CD4-positive, alpha-beta memory T cell (primary cell): ENCODE measurements around the gene MAP3K12. TPM values are rescaled to one million over a fixed set of nuclear protein-coding genes. Genes with fewer than 3 reads are reported as not detected.

Experiments
- CTCF ChIA-PET: fragments of 350-600 bp; sonication (Branson Sonifier 250); formaldehyde crosslinking; loops from one replicate; lab custom pipeline; 2021; ENCODE audit warnings: inconsistent platforms; ENCODE audit not compliant: partially characterized antibody; lab: Charles Lee
- POLR2A ChIA-PET: fragments of 350-600 bp; sonication (Branson Sonifier 250); formaldehyde crosslinking; loops from one replicate; lab custom pipeline; 2021; ENCODE audit not compliant: partially characterized antibody; lab: Charles Lee
- DNase-seq, 5 donors: peaks; one replicate each; pipeline versions ENCODE4 v3.0.0 to v3.0.0-alpha.2; 2020 to 2022; ENCODE audit warnings: mixed read lengths in 1 of 5
- H3K27ac ChIP-seq: one replicate; pipeline ENCODE4 v1.7.0; 2013; ENCODE audit warnings: low read depth, low read length
- H3K27me3 ChIP-seq: 2 replicates; pipeline ENCODE4 v1.7.0; 2013; ENCODE audit warnings: mild to moderate bottlenecking, low read length, moderate library complexity; ENCODE audit not compliant: insufficient read depth
- H3K36me3 ChIP-seq: 2 replicates; pipeline ENCODE4 v1.7.0; 2013; ENCODE audit warnings: mild to moderate bottlenecking, low read length, moderate library complexity; ENCODE audit not compliant: insufficient read depth
- H3K4me1 ChIP-seq: 2 replicates; pipeline ENCODE4 v1.7.0; 2013; ENCODE audit warnings: mild to moderate bottlenecking, low read length, moderate library complexity; ENCODE audit not compliant: insufficient read depth
- H3K4me3 ChIP-seq, 2 donors: one replicate each; pipeline ENCODE4 v1.7.0; 2013; ENCODE audit warnings: low read length in 2 of 2, mild to moderate bottlenecking in 1 of 2
- H3K9me3 ChIP-seq, 2 donors: one replicate each; pipeline ENCODE4 v1.7.0; 2013; ENCODE audit warnings: low read length in 2 of 2, control low read depth in 1 of 2; ENCODE audit not compliant: control insufficient read depth in 1 of 2
- H3K27ac Mint-ChIP-seq, 7 donors: one replicate each; pipeline ENCODE4 v1.8.0; 2020 to 2021; ENCODE audit warnings: mixed read lengths in 7 of 7, mild to moderate bottlenecking in 6 of 7, inconsistent platforms in 3 of 7, moderate library complexity in 3 of 7
- H3K27me3 Mint-ChIP-seq, 2 donors: one replicate each; pipeline ENCODE4 v1.8.0; 2020 to 2021; ENCODE audit warnings: mixed read lengths in 2 of 2
- H3K36me3 Mint-ChIP-seq, 2 donors: one replicate each; pipeline ENCODE4 v1.8.0; 2020 to 2021; ENCODE audit warnings: mixed read lengths in 2 of 2, inconsistent platforms in 1 of 2, mild to moderate bottlenecking in 1 of 2
- H3K4me1 Mint-ChIP-seq, 4 donors: one replicate each; pipeline ENCODE4 v1.8.0; 2020 to 2021; ENCODE audit warnings: mixed read lengths in 4 of 4, mild to moderate bottlenecking in 1 of 4
- H3K4me3 Mint-ChIP-seq, 8 donors: one replicate each; pipeline ENCODE4 v1.8.0; 2020 to 2021; ENCODE audit warnings: mixed read lengths in 8 of 8, mild to moderate bottlenecking in 7 of 8, moderate library complexity in 6 of 8, inconsistent platforms in 3 of 8
- H3K9me3 Mint-ChIP-seq, 8 donors: one replicate each; pipeline ENCODE4 v1.8.0; 2020 to 2021; ENCODE audit warnings: mixed read lengths in 8 of 8, mild to moderate bottlenecking in 5 of 8, inconsistent platforms in 3 of 8, moderate library complexity in 1 of 8
- intact Hi-C: fragments of 100-400 bp; cut with micrococcal nuclease; formaldehyde crosslinking; loops from one replicate; pipeline ENCODE4 v1.15.1; 2023
- polyA plus RNA-seq, 2 donors: library from polyadenylated mRNA; unstranded; fragments of 300-500 nt; fragmentation: Illumina TruSeq; gene quantifications; one replicate each; pipeline ENCODE4 v1.2.3, GENCODE V29; 2021
- total RNA-seq, 2 experiments: library from RNA; stranded (reverse); gene quantifications; one replicate each; pipeline ENCODE4 v1.2.3, GENCODE V29; 2021

Gene MAP3K12
- total and polyA plus RNA-seq, 4 experiments from 2014 or later: 3.1 to 28.2 (median 16.8) TPM

GRCh38 chr12:53467880-53468279 lies 31.4 kb downstream of the MAP3K12 start:
- H3K9me3 Mint-ChIP-seq: no peaks in the 10 kb centered on the region
- POLR2A ChIA-PET: interaction anchor here (0.6 to 1.7 kb wide), 3 partner anchors 13 to 33 kb away, joined by 3 to 4 read pairs (median 4); partner anchors contain the start of gene TARBP2
- Histone ChIP-seq H3K4me3 (no peak overlapping the region), H3K27me3 (no peaks in the 10 kb centered on the region), H3K4me1 (peaks cover 14% of the 10 kb centered on the region), H3K27ac (no peak overlapping the region), H3K9me3 (no peaks in the 10 kb centered on the region), H3K36me3 (peaks cover 94% of the 10 kb centered on the region)
- no peak overlapping the region for H3K4me3 Mint-ChIP-seq
- DNase-seq: no peak
- H3K27ac Mint-ChIP-seq: peak overlapping the region in 3 of 7 donors; percentile 1 to 77 (median 30)
- CTCF ChIA-PET: interaction anchor here (1.2 to 1.3 kb wide), 2 partner anchors 9 to 401 kb away, joined by 3 to 4 read pairs; no protein-coding TSS in a partner anchor
- peaks cover 26 to 41% (median 34%) of the 10 kb centered on the region in 4 donors for H3K4me1 Mint-ChIP-seq
- peaks cover 61 to 86% of the 10 kb centered on the region in 2 donors for H3K36me3 Mint-ChIP-seq
- intact Hi-C loops: no loop called here
- no peaks in the 10 kb centered on the region for H3K27me3 Mint-ChIP-seq

- intact Hi-C loops: no loop called here
- no peak for DNase-seq
- POLR2A ChIA-PET: interaction anchor here (1.1 to 1.7 kb wide), 2 partner anchors 14 to 34 kb away, joined by 4 read pairs; partner anchors contain the start of gene TARBP2
- no peak overlapping the region for H3K27ac ChIP-seq
- Mint-ChIP-seq H3K36me3 (peaks cover 68 to 86% of the 10 kb centered on the region in 2 donors), H3K4me1 (peaks cover 20 to 38% (median 31%) of the 10 kb centered on the region in 4 donors), H3K4me3 (no peak overlapping the region), H3K9me3 (no peaks in the 10 kb centered on the region), H3K27me3 (no peaks in the 10 kb centered on the region), H3K27ac (peak overlapping the region in 5 of 7 donors; percentile 15 to 69 (median 64))
- H3K27me3 ChIP-seq: no peaks in the 10 kb centered on the region
- no peak overlapping the region for H3K4me3 ChIP-seq
- CTCF ChIA-PET: interaction anchor here (1.3 kb wide), 1 partner anchor 10 kb away, joined by 4 read pairs; no protein-coding TSS in a partner anchor
- peaks cover 94% of the 10 kb centered on the region for H3K36me3 ChIP-seq
- H3K4me1 ChIP-seq: peaks cover 6% of the 10 kb centered on the region
- no peaks in the 10 kb centered on the region for H3K9me3 ChIP-seq
These were observed 32.2 kb downstream of the MAP3K12 start for GRCh38 chr12:53467082-53467481.

- Mint-ChIP-seq H3K27ac (peak overlapping the region in 6 of 7 donors; percentile 15 to 69 (median 58)), H3K9me3 (no peaks in the 10 kb centered on the region), H3K4me1 (peaks cover 18 to 34% (median 27%) of the 10 kb centered on the region in 4 donors), H3K4me3 (no peak overlapping the region), H3K27me3 (no peaks in the 10 kb centered on the region), H3K36me3 (peaks cover 67 to 86% of the 10 kb centered on the region in 2 donors)
- ChIA-PET CTCF (no interaction called here), POLR2A (interaction anchor here (1.7 kb wide), 1 partner anchor 15 kb away, joined by 4 read pairs; no protein-coding TSS in a partner anchor)
- DNase-seq: no peak
- Histone ChIP-seq H3K4me1 (peaks cover 2% of the 10 kb centered on the region), H3K4me3 (no peak overlapping the region), H3K27ac (no peak overlapping the region), H3K9me3 (no peaks in the 10 kb centered on the region), H3K27me3 (no peaks in the 10 kb centered on the region), H3K36me3 (peaks cover 94% of the 10 kb centered on the region)
- intact Hi-C loops: no loop called here
These were observed 32.6 kb downstream of the MAP3K12 start for GRCh38 chr12:53466640-53467039.

- H3K4me3 Mint-ChIP-seq: no peak overlapping the region
- H3K9me3 ChIP-seq: no peaks in the 10 kb centered on the region
- no peak for DNase-seq
- CTCF ChIA-PET: interaction anchor here (1.6 kb wide), 1 partner anchor 43 kb away, joined by 4 read pairs; no protein-coding TSS in a partner anchor
- peaks cover 68 to 87% of the 10 kb centered on the region in 2 donors for H3K36me3 Mint-ChIP-seq
- no peaks in the 10 kb centered on the region for H3K27me3 Mint-ChIP-seq
- no peaks in the 10 kb centered on the region for H3K4me1 ChIP-seq
- peak overlapping the region in 5 of 7 donors; percentile 29 to 67 (median 48) for H3K27ac Mint-ChIP-seq
- peaks cover 14 to 33% (median 25%) of the 10 kb centered on the region in 4 donors for H3K4me1 Mint-ChIP-seq
- no peaks in the 10 kb centered on the region for H3K9me3 Mint-ChIP-seq
- H3K4me3 ChIP-seq: no peak overlapping the region
- H3K36me3 ChIP-seq: peaks cover 97% of the 10 kb centered on the region
- intact Hi-C loops: no loop called here
- H3K27me3 ChIP-seq: no peaks in the 10 kb centered on the region
- POLR2A ChIA-PET: no interaction called here
- no peak overlapping the region for H3K27ac ChIP-seq
These were observed 33.6 kb downstream of the MAP3K12 start for GRCh38 chr12:53465679-53466078.

GRCh38 chr12:53464685-53465418 lies 34.4 kb downstream of the MAP3K12 start:
- peaks cover 19 to 41% (median 30%) of the 10 kb centered on the region in 4 donors for H3K4me1 Mint-ChIP-seq

GRCh38 chr12:53463802-53464560 lies 35.3 kb downstream of the MAP3K12 start:
- ChIA-PET POLR2A (interaction anchor here (1.1 kb wide), 1 partner anchor 37 kb away, joined by 7 read pairs; the partner anchor contains the start of gene TARBP2), CTCF (interaction anchor here (1.6 kb wide), 1 partner anchor 44 kb away, joined by 4 read pairs; no protein-coding TSS in a partner anchor)
- intact Hi-C loops: no loop called here
- H3K36me3 ChIP-seq: peaks cover 97% of the 10 kb centered on the region
- Mint-ChIP-seq H3K27ac (peak overlapping the region in 4 of 7 donors; percentile 33 to 70 (median 42)), H3K9me3 (no peaks in the 10 kb centered on the region), H3K4me1 (peaks cover 21 to 46% (median 33%) of the 10 kb centered on the region in 4 donors), H3K27me3 (no peaks in the 10 kb centered on the region), H3K4me3 (no peak overlapping the region), H3K36me3 (peaks cover 79 to 96% of the 10 kb centered on the region in 2 donors)
- H3K27me3 ChIP-seq: no peaks in the 10 kb centered on the region
- H3K4me1 ChIP-seq: no peaks in the 10 kb centered on the region
- H3K4me3 ChIP-seq: no peak overlapping the region
- H3K9me3 ChIP-seq: no peaks in the 10 kb centered on the region
- H3K27ac ChIP-seq: no peak overlapping the region
- DNase-seq: no peak

More at GRCh38 chr12:53464685-53465418, 34.4 kb downstream of the MAP3K12 start:
- peak overlapping the region in 4 of 7 donors; percentile 36 to 73 (median 60) for H3K27ac Mint-ChIP-seq
- no peak for DNase-seq
- peaks cover 73 to 92% of the 10 kb centered on the region in 2 donors for H3K36me3 Mint-ChIP-seq
- H3K27me3 Mint-ChIP-seq: no peaks in the 10 kb centered on the region
- no peak overlapping the region for H3K4me3 ChIP-seq
- no peaks in the 10 kb centered on the region for H3K4me1 ChIP-seq
- H3K9me3 ChIP-seq: no peaks in the 10 kb centered on the region
- no peaks in the 10 kb centered on the region for H3K27me3 ChIP-seq
- no peak overlapping the region for H3K27ac ChIP-seq
- CTCF ChIA-PET: interaction anchor here (1.6 kb wide), 1 partner anchor 44 kb away, joined by 4 read pairs; no protein-coding TSS in a partner anchor
- intact Hi-C loops: no loop called here
- H3K36me3 ChIP-seq: peaks cover 99% of the 10 kb centered on the region
- no peak overlapping the region for H3K4me3 Mint-ChIP-seq
- POLR2A ChIA-PET: interaction anchor here (1.1 kb wide), 1 partner anchor 36 kb away, joined by 7 read pairs; the partner anchor contains the start of gene TARBP2
- H3K9me3 Mint-ChIP-seq: no peaks in the 10 kb centered on the region
